ENCODE data around the gene FBXL14.
"Not testable (repeated sequence)": the region's sequence is repeated elsewhere in the genome, so short reads cannot be mapped to it uniquely, and the experiment has no call there.

Gene FBXL14

GRCh38 chr12:1605129-1606020 is 11.0 kb upstream of the FBXL14 start:
- Histone ChIP-seq H3K9ac (ENCODE audit: low read depth, low read length) (no peak overlapping the region; the same call in 1 of the 2 replicates), H3K27me3 (ENCODE audit: insufficient read depth, low read length) (peaks cover 28% of the 10 kb centered on the region), H3K4me3 (ENCODE audit: low read length) (peak overlapping the region; percentile 39), H3K4me1 (ENCODE audit: insufficient read depth, low read length) (peaks cover 7% of the 10 kb centered on the region; the same call in 1 of the 2 replicates), H3K9me3 (ENCODE audit: insufficient read depth, low read depth, low read length) (no peaks in the 10 kb centered on the region), H3K36me3 (ENCODE audit: insufficient read depth, low read length) (no peaks in the 10 kb centered on the region), H3K27ac (ENCODE audit: low read depth, low read length) (no peak overlapping the region)
- WGBS: 3% methylated on average over 22 of the region's 22 CpGs

GRCh38 chr12:1604464-1604863 is 10.1 kb upstream of the FBXL14 start:
- H3K36me3 ChIP-seq (ENCODE audit: insufficient read depth, low read length): no peaks in the 10 kb centered on the region
- no peak overlapping the region for H3K9ac ChIP-seq (ENCODE audit: low read depth, low read length)
- H3K4me1 ChIP-seq (ENCODE audit: insufficient read depth, low read length): peaks cover 7% of the 10 kb centered on the region; the same call in 1 of the 2 replicates
- no peaks in the 10 kb centered on the region for H3K9me3 ChIP-seq (ENCODE audit: insufficient read depth, low read depth, low read length)
- H3K27me3 ChIP-seq (ENCODE audit: insufficient read depth, low read length): peaks cover 31% of the 10 kb centered on the region
- 88% methylated on average over 3 of the region's 3 CpGs for WGBS
- H3K4me3 ChIP-seq (ENCODE audit: low read length): no peak overlapping the region
- H3K27ac ChIP-seq (ENCODE audit: low read depth, low read length): no peak overlapping the region

GRCh38 chr12:1603269-1603993 is 9.1 kb upstream of the FBXL14 start:
- Histone ChIP-seq H3K9me3 (ENCODE audit: insufficient read depth, low read depth, low read length) (no peaks in the 10 kb centered on the region), H3K4me1 (ENCODE audit: insufficient read depth, low read length) (peaks cover 7% of the 10 kb centered on the region; the same call in 1 of the 2 replicates), H3K36me3 (ENCODE audit: insufficient read depth, low read length) (no peaks in the 10 kb centered on the region), H3K27me3 (ENCODE audit: insufficient read depth, low read length) (peaks cover 31% of the 10 kb centered on the region), H3K9ac (ENCODE audit: low read depth, low read length) (no peak overlapping the region), H3K4me3 (ENCODE audit: low read length) (no peak overlapping the region), H3K27ac (ENCODE audit: low read depth, low read length) (no peak overlapping the region)
- 90% methylated on average over 7 of the region's 7 CpGs for WGBS

DNA sequence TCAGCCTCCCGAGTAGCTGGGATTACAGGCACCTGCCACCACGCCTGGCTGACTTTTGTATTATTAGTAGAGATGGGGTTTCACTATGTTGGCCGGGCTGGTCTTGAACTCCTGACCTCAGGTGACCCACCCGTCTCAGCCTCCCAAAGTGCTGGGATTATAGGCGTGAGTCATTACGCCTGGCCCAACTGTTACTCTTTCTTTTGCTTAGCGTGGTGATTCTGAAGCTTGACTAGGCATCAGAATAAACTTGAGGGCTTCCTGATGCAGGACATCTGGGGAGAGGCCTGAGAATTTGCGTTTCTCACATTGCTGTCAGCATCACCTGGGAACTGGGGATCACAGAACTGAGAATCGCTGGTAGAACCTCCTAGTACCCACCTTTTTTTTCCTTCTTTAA is 8.3 kb upstream of the FBXL14 start:
- H3K4me1 ChIP-seq (ENCODE audit: insufficient read depth, low read length); H3K9ac ChIP-seq (ENCODE audit: low read depth, low read length); H3K36me3 ChIP-seq (ENCODE audit: insufficient read depth, low read length); H3K27ac ChIP-seq (ENCODE audit: low read depth, low read length); H3K9me3 ChIP-seq (ENCODE audit: insufficient read depth, low read depth, low read length); H3K4me3 ChIP-seq (ENCODE audit: low read length): not testable (repeated sequence)
- 93% methylated on average over 9 of the region's 9 CpGs for WGBS
- H3K27me3 ChIP-seq (ENCODE audit: insufficient read depth, low read length): peaks cover 31% of the 10 kb centered on the region

DNA sequence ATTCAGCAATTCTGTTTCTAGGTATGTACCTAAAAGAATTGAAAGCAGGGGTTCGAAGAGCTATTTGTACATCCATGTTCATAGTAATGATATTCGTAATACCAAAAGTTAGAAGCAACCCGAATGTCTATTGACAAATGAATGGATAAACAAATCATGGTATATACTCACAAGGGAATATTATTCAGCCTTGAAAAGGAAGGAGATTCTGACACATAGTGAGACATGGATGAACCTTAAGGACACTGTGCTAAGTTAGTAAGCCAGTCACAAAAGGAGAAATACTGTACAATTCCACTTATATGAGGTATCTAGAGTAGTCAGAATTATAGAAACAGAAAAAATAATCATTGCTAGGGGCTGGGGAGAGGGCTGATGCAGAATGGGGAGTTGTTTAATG is 4.4 kb upstream of the FBXL14 start:
- H3K27me3 ChIP-seq (ENCODE audit: insufficient read depth, low read length): peaks cover 34% of the 10 kb centered on the region
- H3K9me3 ChIP-seq (ENCODE audit: insufficient read depth, low read depth, low read length): no peaks in the 10 kb centered on the region
- H3K4me3 ChIP-seq (ENCODE audit: low read length): no peak overlapping the region
- WGBS: 81% methylated on average over 3 of the region's 3 CpGs
- no peak overlapping the region for H3K9ac ChIP-seq (ENCODE audit: low read depth, low read length)
- peaks cover 6% of the 10 kb centered on the region; the same call in 1 of the 2 replicates for H3K4me1 ChIP-seq (ENCODE audit: insufficient read depth, low read length)
- no peak overlapping the region for H3K27ac ChIP-seq (ENCODE audit: low read depth, low read length)
- no peaks in the 10 kb centered on the region for H3K36me3 ChIP-seq (ENCODE audit: insufficient read depth, low read length)

GRCh38 chr12:1595690-1596347 is 1.4 kb upstream of the FBXL14 start:
- no peak overlapping the region for H3K9ac ChIP-seq (ENCODE audit: low read depth, low read length)
- no peaks in the 10 kb centered on the region for H3K36me3 ChIP-seq (ENCODE audit: insufficient read depth, low read length)
- H3K9me3 ChIP-seq (ENCODE audit: insufficient read depth, low read depth, low read length): no peaks in the 10 kb centered on the region
- H3K4me1 ChIP-seq (ENCODE audit: insufficient read depth, low read length): peaks cover 27% of the 10 kb centered on the region
- H3K4me3 ChIP-seq (ENCODE audit: low read length): peak overlapping the region; percentile 64
- WGBS: 90% methylated on average over 8 of the region's 9 CpGs
- peaks cover 55% of the 10 kb centered on the region for H3K27me3 ChIP-seq (ENCODE audit: insufficient read depth, low read length)
- no peak overlapping the region for H3K27ac ChIP-seq (ENCODE audit: low read depth, low read length)

- Histone ChIP-seq H3K9ac (ENCODE audit: low read depth, low read length) (peak overlapping the region; percentile 81; the same call in 1 of the 2 replicates), H3K9me3 (ENCODE audit: insufficient read depth, low read depth, low read length) (no peaks in the 10 kb centered on the region), H3K36me3 (ENCODE audit: insufficient read depth, low read length) (no peaks in the 10 kb centered on the region), H3K4me1 (ENCODE audit: insufficient read depth, low read length) (peaks cover 30% of the 10 kb centered on the region), H3K4me3 (ENCODE audit: low read length) (peak overlapping the region; percentile 64), H3K27me3 (ENCODE audit: insufficient read depth, low read length) (peaks cover 58% of the 10 kb centered on the region), H3K27ac (ENCODE audit: low read depth, low read length) (no peak overlapping the region)
- WGBS: 17% methylated on average over 19 of the region's 19 CpGs
Measured at GRCh38 chr12:1595026-1595561, 713 bp upstream of the FBXL14 start.

- peak overlapping the region; percentile 81; the same call in 1 of the 2 replicates for H3K9ac ChIP-seq (ENCODE audit: low read depth, low read length)
- no peak overlapping the region for H3K27ac ChIP-seq (ENCODE audit: low read depth, low read length)
- H3K4me1 ChIP-seq (ENCODE audit: insufficient read depth, low read length): peaks cover 37% of the 10 kb centered on the region
- no peaks in the 10 kb centered on the region for H3K36me3 ChIP-seq (ENCODE audit: insufficient read depth, low read length)
- whole genome bisulfite sequencing: 0% methylated on average over 34 of the region's 34 CpGs
- H3K9me3 ChIP-seq (ENCODE audit: insufficient read depth, low read depth, low read length): no peaks in the 10 kb centered on the region
- H3K4me3 ChIP-seq (ENCODE audit: low read length): peak overlapping the region; percentile 64
- H3K27me3 ChIP-seq (ENCODE audit: insufficient read depth, low read length): peaks cover 66% of the 10 kb centered on the region
Measured at GRCh38 chr12:1594006-1594260, 448 bp downstream of the FBXL14 start.

- H3K27me3 ChIP-seq (ENCODE audit: insufficient read depth, low read length): peaks cover 72% of the 10 kb centered on the region
- no peak overlapping the region for H3K27ac ChIP-seq (ENCODE audit: low read depth, low read length)
- peak overlapping the region; percentile 64 for H3K4me3 ChIP-seq (ENCODE audit: low read length)
- H3K9me3 ChIP-seq (ENCODE audit: insufficient read depth, low read depth, low read length): no peaks in the 10 kb centered on the region
- 3% methylated on average over 56 of the region's 56 CpGs for WGBS
- H3K36me3 ChIP-seq (ENCODE audit: insufficient read depth, low read length): no peaks in the 10 kb centered on the region
- 0 out of 2 replicates have a peak overlapping the region, but pooled peaks have one; percentile 1 for H3K9ac ChIP-seq (ENCODE audit: low read depth, low read length)
- H3K4me1 ChIP-seq (ENCODE audit: insufficient read depth, low read length): peaks cover 42% of the 10 kb centered on the region
Measured at GRCh38 chr12:1593174-1594005, 991 bp downstream of the FBXL14 start.

DNA sequence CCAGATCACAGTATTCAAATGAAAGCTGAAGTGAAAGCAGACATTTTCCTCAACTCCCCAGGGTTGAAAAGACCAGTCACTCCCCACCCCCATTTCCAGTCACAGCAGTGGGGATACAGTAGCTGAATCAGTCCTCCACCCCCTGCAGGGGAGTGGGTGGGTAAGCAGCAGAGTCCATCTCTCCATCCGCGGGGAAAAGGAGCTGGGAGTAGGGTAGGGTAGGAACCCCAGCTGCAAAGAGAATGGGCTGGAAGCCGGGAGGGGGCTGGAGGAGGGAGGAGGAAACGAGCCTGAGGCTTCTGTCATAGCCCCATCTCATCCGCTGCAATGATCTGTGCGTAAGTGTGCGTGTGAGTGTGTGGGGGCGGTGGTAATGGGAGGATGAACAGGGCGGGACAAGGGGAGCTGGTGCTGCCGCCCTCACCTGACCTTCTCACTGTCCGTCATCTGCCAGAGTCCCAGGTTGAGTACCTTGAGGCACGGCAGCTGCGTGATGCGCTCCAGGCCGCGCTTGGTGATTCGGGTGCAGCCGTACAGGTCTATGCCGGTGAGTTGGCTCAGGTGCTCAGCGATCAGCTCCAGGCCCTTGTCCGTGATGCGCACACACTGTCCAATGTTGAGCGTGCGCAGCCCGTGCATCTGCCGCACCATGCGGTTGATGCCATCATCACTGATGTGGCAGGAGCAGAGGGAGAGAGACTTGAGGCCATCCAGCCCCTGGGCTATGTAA is 1.8 kb downstream of the FBXL14 start:
- H3K9me3 ChIP-seq (ENCODE audit: insufficient read depth, low read depth, low read length): no peaks in the 10 kb centered on the region
- no peaks in the 10 kb centered on the region for H3K36me3 ChIP-seq (ENCODE audit: insufficient read depth, low read length)
- H3K4me1 ChIP-seq (ENCODE audit: insufficient read depth, low read length): peaks cover 49% of the 10 kb centered on the region
- no peak overlapping the region for H3K9ac ChIP-seq (ENCODE audit: low read depth, low read length)
- no peak overlapping the region for H3K27ac ChIP-seq (ENCODE audit: low read depth, low read length)
- WGBS: 6% methylated on average over 27 of the region's 27 CpGs
- peak overlapping the region; percentile 64 for H3K4me3 ChIP-seq (ENCODE audit: low read length)
- H3K27me3 ChIP-seq (ENCODE audit: insufficient read depth, low read length): peaks cover 77% of the 10 kb centered on the region
